ENCODE results near the gene GRPR.
"Not testable (repeated sequence)": the region's sequence is repeated elsewhere in the genome, so short reads cannot be mapped to it uniquely, and the experiment has no call there.

The GRPR gene

GRCh38 chrX:16138108-16138427 lies 14.7 kb downstream of the GRPR start:
- DNase-seq, result no peak

- no peak for DNase-seq
Observed at GRCh38 chrX:16140448-16140847, 17.1 kb downstream of the GRPR start.

GRCh38 chrX:16140983-16141382 lies 17.6 kb downstream of the GRPR start:
- DNase-seq, result no peak

GRCh38 chrX:16141422-16142245 lies 18.3 kb downstream of the GRPR start:
- no peak for DNase-seq

- no peak for DNase-seq
Observed at GRCh38 chrX:16142246-16142558, 18.8 kb downstream of the GRPR start.

- DNase-seq, result no peak
Observed at GRCh38 chrX:16143968-16144367, 20.6 kb downstream of the GRPR start.

GRCh38 chrX:16144420-16144819 lies 21.1 kb downstream of the GRPR start:
- no peak for DNase-seq

- DNase-seq, result not testable (repeated sequence)
Observed at GRCh38 chrX:16145093-16145492, 21.7 kb downstream of the GRPR start.

- no peak for DNase-seq
Observed at GRCh38 chrX:16145656-16146055, 22.3 kb downstream of the GRPR start.

GRCh38 chrX:16148896-16149295 lies 25.5 kb downstream of the GRPR start:
- DNase-seq, result no peak

GRCh38 chrX:16155581-16156096 lies 32.3 kb downstream of the GRPR start:
- no peak for DNase-seq

GRCh38 chrX:16156692-16157331 lies 33.4 kb downstream of the GRPR start:
- DNase-seq, result no peak

- DNase-seq, result no peak
Observed at GRCh38 chrX:16160729-16161128, 37.4 kb downstream of the GRPR start.

- DNase-seq, result not testable (repeated sequence)
Observed at GRCh38 chrX:16161173-16161572, 37.8 kb downstream of the GRPR start.

GRCh38 chrX:16162391-16162790 lies 39.0 kb downstream of the GRPR start:
- DNase-seq, result no peak

GRCh38 chrX:16164748-16165147 lies 41.4 kb downstream of the GRPR start:
- DNase-seq, result no peak

- DNase-seq, result no peak
Observed at GRCh38 chrX:16167181-16167580, 43.8 kb downstream of the GRPR start, which contains the start of gene MAGEB17. Gene MAGEB17, plus strand, starts transcription at chrX:16167481. Its CDS starts 2,902 bp downstream, at chrX:16170383.

GRCh38 chrX:16171039-16171438 lies 47.7 kb downstream of the GRPR start:
- DNase-seq, result no peak

- DNase-seq, result no peak
Observed at GRCh38 chrX:16171944-16172343, 48.6 kb downstream of the GRPR start.

- DNase-seq, result no peak
Observed at GRCh38 chrX:16172391-16172790, 49.0 kb downstream of the GRPR start.

- DNase-seq, result no peak
Observed at GRCh38 chrX:16175329-16176061, 52.1 kb downstream of the GRPR start.

- no peak for DNase-seq
Observed at GRCh38 chrX:16177260-16177659, 53.9 kb downstream of the GRPR start.

GRCh38 chrX:16183843-16184242 lies 60.5 kb downstream of the GRPR start:
- not testable (repeated sequence) for DNase-seq

- no peak for DNase-seq
Observed at GRCh38 chrX:16185725-16186136, 62.4 kb downstream of the GRPR start.

All from NCI-H146 (cell line).